Nephron progenitor cell (in vitro differentiated cells): ENCODE measurements around the gene RBBP5.
A peak's percentile ranks its signal among the peaks of the same experiment; 100 is the strongest.

Source experiments
- DNase-seq: peaks from one replicate; pipeline ENCODE4 v3.0.0; 2021
- H3K27ac Mint-ChIP-seq: 2 replicates; pipeline ENCODE4 v1.8.0; 2021; ENCODE audit warnings: mild to moderate bottlenecking, moderate library complexity, mixed read lengths
- H3K27me3 Mint-ChIP-seq: 2 replicates; pipeline ENCODE4 v1.8.0; 2021; ENCODE audit warnings: mild to moderate bottlenecking, low read depth, mixed read lengths; ENCODE audit not compliant: poor library complexity
- H3K36me3 Mint-ChIP-seq: 2 replicates; pipeline ENCODE4 v1.8.0; 2021; ENCODE audit warnings: low read depth, mixed read lengths
- H3K4me1 Mint-ChIP-seq: 2 replicates; pipeline ENCODE4 v1.8.0; 2021; ENCODE audit warnings: mixed read lengths
- H3K4me3 Mint-ChIP-seq: 2 replicates; pipeline ENCODE4 v1.8.0; 2021; ENCODE audit warnings: mild to moderate bottlenecking, moderate library complexity, mixed read lengths
- H3K9me3 Mint-ChIP-seq: 2 replicates; pipeline ENCODE4 v1.8.0; 2021; ENCODE audit warnings: mild to moderate bottlenecking, moderate library complexity, mixed read lengths
- TF ChIP-seq, protein P1 (sequence below): fragments of 200-600 bp; sonication (generic); IDR thresholded peaks from 2 replicates; pipeline ENCODE4 v1.5.0; 2021; ENCODE audit warnings: antibody characterized with exemption

Gene RBBP5

DNA sequence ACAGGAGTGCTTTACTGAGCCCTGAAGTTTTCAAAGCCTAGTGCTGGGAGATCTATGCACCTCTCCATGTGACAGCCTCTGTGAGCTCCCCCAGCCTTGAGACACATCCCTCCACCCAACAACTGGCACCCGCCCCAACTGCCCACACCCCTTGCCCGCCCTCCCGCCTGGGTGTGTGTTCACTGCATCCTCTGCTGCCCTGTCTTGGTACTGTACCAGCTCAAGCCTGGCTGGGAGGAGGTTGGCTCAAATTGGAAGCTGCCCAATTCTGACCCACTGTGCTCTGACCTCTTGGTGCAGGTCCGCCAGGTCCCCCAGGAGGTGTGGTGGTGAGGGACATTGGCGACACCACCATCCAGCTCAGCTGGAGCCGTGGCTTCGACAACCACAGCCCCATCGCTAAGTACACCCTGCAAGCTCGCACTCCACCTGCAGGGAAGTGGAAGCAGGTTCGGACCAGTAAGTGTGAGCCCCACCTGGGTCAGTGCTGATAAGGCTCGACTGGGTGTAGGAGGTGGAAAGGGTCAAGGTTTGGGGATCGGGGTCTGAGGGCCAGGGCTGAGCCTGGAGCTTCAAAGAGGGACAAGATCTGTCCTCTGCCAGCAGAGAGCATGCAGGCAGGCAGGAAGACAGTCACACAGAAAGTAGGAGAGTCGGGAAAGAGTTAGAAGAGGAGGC, 55.5 kb downstream of the RBBP5 start:
- DNase-seq: no peak
- TF ChIP-seq, protein P1, sequence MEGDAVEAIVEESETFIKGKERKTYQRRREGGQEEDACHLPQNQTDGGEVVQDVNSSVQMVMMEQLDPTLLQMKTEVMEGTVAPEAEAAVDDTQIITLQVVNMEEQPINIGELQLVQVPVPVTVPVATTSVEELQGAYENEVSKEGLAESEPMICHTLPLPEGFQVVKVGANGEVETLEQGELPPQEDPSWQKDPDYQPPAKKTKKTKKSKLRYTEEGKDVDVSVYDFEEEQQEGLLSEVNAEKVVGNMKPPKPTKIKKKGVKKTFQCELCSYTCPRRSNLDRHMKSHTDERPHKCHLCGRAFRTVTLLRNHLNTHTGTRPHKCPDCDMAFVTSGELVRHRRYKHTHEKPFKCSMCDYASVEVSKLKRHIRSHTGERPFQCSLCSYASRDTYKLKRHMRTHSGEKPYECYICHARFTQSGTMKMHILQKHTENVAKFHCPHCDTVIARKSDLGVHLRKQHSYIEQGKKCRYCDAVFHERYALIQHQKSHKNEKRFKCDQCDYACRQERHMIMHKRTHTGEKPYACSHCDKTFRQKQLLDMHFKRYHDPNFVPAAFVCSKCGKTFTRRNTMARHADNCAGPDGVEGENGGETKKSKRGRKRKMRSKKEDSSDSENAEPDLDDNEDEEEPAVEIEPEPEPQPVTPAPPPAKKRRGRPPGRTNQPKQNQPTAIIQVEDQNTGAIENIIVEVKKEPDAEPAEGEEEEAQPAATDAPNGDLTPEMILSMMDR: no peak
- H3K36me3 Mint-ChIP-seq: no peaks in the 10 kb centered on the region
- peaks cover 8% of the 10 kb centered on the region for H3K27me3 Mint-ChIP-seq
- no peaks in the 10 kb centered on the region for H3K9me3 Mint-ChIP-seq
- peaks cover 24% of the 10 kb centered on the region for H3K4me1 Mint-ChIP-seq
- no peak overlapping the region for H3K27ac Mint-ChIP-seq
- no peak overlapping the region for H3K4me3 Mint-ChIP-seq

DNA sequence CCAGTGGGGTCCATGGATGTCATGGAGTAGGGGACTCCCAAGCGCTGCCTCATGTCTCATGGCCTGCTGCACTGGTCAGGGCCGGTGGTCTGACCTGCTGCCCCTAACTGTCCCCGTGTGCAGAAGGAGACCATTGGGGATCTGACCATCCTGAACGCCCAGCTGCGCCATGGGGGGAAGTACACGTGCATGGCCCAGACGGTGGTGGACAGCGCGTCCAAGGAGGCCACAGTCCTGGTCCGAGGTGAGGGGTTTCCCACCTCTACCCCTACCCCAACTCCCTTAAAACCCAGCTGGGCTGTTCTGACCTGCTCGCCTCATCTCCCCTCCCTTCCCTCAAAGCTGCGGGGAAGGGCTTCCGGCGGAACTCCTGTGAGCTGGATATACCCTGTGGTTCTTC, 56.1 kb downstream of the RBBP5 start:
- Mint-ChIP-seq H3K4me1 (peaks cover 25% of the 10 kb centered on the region), H3K27me3 (peaks cover 5% of the 10 kb centered on the region), H3K9me3 (no peaks in the 10 kb centered on the region), H3K27ac (no peak overlapping the region), H3K36me3 (no peaks in the 10 kb centered on the region), H3K4me3 (no peak overlapping the region)
- no peak for DNase-seq
- TF ChIP-seq, protein P1: no peak

DNA sequence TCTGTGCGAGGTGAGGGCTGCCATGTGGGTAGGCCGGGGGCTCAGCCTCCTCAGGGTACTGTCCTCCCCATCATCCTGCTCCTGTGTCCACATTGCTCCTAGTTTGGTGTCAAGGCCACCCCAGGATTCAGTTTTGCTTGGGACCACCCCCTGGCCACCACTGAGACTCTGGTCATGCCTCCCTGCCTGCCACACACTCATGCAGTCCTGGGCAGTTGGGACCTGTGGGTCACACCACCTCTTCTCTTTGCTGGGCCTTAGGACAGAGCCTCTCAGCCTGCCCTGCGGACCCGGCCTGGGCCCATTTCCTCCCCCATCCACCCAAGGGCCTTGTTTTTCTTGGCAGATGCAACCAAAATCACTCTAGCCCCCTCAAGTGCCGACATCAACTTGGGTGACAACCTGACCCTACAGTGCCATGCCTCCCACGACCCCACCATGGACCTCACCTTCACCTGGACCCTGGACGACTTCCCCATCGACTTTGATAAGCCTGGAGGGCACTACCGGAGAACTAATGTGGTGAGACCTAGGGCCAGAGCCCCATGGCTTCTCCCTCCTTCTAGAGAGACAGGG, 56.9 kb downstream of the RBBP5 start:
- Mint-ChIP-seq H3K36me3 (no peaks in the 10 kb centered on the region), H3K4me1 (peaks cover 25% of the 10 kb centered on the region)

DNA sequence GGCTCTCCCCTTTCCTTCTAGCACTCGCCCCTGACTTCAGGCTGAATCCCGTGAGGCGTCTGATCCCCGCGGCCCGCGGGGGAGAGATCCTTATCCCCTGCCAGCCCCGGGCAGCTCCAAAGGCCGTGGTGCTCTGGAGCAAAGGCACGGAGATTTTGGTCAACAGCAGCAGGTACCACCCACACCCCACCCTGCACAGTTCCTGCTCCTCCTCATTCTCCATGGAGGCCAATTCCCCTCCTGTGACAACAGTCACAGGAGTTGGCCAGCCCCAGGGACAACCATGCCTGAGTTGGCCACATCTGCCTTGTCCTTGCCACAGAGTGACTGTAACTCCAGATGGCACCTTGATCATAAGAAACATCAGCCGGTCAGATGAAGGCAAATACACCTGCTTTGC, 57.5 kb downstream of the RBBP5 start:
- TF ChIP-seq, protein P1: no peak
- Mint-ChIP-seq H3K4me3 (no peak overlapping the region), H3K27ac (no peak overlapping the region), H3K27me3 (peaks cover 5% of the 10 kb centered on the region), H3K36me3 (no peaks in the 10 kb centered on the region), H3K4me1 (peaks cover 25% of the 10 kb centered on the region), H3K9me3 (no peaks in the 10 kb centered on the region)
- DNase-seq: no peak

More for the DNA sequence above, 56.9 kb downstream of the RBBP5 start:
- H3K27me3 Mint-ChIP-seq: peaks cover 5% of the 10 kb centered on the region
- no peak overlapping the region for H3K4me3 Mint-ChIP-seq
- TF ChIP-seq, protein P1: no peak
- H3K27ac Mint-ChIP-seq: peak overlapping the region; percentile 82
- H3K9me3 Mint-ChIP-seq: no peaks in the 10 kb centered on the region
- no peak for DNase-seq

DNA sequence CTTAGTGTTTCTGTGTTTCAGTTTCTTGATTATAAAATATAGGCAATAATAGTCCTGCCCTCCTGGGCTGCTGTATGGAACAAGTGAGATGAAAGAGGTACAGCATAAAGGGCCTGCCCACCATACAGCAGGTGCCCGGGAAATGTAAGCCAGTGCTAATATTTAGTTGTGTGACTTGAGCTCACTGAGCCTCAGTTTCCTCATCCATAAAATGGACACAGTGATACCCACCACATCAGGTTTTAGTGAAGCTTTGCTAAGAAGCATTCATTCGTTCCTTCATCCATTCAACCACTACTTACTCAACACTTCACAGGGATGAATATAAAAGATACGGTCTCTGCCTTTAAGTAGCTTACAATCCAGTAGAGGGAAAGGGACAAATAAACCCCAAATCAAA, 58.9 kb downstream of the RBBP5 start:
- no peak for DNase-seq
- H3K9me3 Mint-ChIP-seq: no peaks in the 10 kb centered on the region
- H3K27ac Mint-ChIP-seq: no peak overlapping the region
- peaks cover 29% of the 10 kb centered on the region for H3K4me1 Mint-ChIP-seq
- TF ChIP-seq, protein P1: no peak
- peaks cover 5% of the 10 kb centered on the region for H3K27me3 Mint-ChIP-seq
- no peak overlapping the region for H3K4me3 Mint-ChIP-seq
- H3K36me3 Mint-ChIP-seq: no peaks in the 10 kb centered on the region

DNA sequence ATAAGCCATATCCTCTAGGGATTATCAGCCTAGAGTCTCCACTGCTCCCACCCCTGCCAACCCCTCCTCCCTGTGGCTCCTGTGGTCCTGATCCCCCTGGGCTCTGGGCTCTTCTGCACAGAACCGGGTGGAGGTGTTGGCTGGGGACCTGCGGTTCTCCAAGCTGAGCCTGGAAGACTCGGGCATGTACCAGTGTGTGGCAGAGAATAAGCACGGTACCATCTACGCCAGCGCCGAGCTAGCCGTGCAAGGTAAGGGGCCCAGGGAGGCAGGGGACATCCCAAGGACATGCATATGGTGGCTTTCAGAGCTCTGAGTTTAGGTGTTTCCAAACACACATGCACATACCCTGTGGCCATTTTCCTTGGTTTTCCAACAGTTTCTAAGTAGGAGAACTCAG, 59.5 kb downstream of the RBBP5 start:
- TF ChIP-seq, protein P1: no peak
- Mint-ChIP-seq H3K4me3 (no peak overlapping the region), H3K9me3 (no peaks in the 10 kb centered on the region), H3K27me3 (peaks cover 5% of the 10 kb centered on the region), H3K27ac (no peak overlapping the region), H3K36me3 (no peaks in the 10 kb centered on the region), H3K4me1 (peaks cover 29% of the 10 kb centered on the region)
- DNase-seq: no peak
